Cardiac fibroblast (primary cell): ENCODE results near the gene SERPINA6.

ENCODE experiments used
- DNase-seq, 2 donors: peaks; one replicate each; pipeline versions ENCODE4 v3.0.0 to v3.0.0-alpha.2; 2010; ENCODE audit warnings: low read depth in 2 of 2
- H3K4me3 ChIP-seq, 2 donors: replicated peaks in 1 of 2; 1 replicate in 1 of 2; 2 replicates in 1 of 2; pipeline ENCODE4 v1.5.1; 2011; ENCODE audit warnings: low read depth in 2 of 2, low read length in 2 of 2, mild to moderate bottlenecking in 2 of 2, moderate library complexity in 1 of 2
- TF ChIP-seq, protein P1 (sequence below): IDR thresholded peaks from one replicate; pipeline ENCODE4 v1.5.1; 2011; ENCODE audit warnings: low read depth, mild to moderate bottlenecking, low read length, inconsistent platforms

SERPINA6 gene

DNA sequence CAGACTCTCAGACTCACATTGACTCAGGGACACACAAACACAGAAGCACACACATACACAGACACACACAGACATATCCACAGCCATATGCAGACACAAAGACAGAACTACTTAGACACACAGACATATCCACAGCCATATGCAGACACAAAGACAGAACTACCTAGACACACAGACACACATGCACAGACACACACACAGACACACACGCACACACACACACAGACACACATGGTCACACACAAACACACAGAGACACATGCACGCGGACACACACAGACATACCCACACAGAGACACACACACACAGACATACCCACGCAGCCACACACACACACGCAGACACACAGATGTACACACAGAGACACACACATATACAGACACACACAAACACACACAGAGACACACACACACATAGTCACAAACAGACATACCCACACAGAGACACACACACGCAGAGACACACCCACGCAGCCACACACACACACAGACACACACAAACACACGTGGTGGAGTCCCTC, 39.5 kb upstream of the SERPINA6 start:
- TF ChIP-seq, protein P1, sequence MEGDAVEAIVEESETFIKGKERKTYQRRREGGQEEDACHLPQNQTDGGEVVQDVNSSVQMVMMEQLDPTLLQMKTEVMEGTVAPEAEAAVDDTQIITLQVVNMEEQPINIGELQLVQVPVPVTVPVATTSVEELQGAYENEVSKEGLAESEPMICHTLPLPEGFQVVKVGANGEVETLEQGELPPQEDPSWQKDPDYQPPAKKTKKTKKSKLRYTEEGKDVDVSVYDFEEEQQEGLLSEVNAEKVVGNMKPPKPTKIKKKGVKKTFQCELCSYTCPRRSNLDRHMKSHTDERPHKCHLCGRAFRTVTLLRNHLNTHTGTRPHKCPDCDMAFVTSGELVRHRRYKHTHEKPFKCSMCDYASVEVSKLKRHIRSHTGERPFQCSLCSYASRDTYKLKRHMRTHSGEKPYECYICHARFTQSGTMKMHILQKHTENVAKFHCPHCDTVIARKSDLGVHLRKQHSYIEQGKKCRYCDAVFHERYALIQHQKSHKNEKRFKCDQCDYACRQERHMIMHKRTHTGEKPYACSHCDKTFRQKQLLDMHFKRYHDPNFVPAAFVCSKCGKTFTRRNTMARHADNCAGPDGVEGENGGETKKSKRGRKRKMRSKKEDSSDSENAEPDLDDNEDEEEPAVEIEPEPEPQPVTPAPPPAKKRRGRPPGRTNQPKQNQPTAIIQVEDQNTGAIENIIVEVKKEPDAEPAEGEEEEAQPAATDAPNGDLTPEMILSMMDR, result no peak
- H3K4me3 ChIP-seq, result no peak overlapping the region
- no peak for DNase-seq

DNA sequence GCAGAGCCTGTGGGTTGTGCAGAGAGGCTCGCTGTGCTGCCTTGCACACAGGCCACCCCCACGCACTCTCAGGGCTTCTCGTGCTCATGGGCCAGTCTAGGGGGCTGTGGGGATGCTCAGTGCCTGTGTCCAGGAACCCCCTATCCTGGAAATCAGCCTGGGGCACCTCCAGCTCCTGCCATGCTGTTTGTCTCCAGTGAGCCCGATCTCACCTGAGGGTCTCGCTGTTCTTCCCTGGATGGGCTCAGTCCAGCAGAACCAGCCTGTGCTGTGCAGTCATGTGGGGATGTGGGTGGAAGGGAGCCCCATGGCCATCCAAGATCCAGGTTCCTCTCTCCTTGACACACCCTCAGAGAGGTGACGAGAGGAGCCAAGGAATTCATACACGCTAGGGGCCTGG, 38.5 kb upstream of the SERPINA6 start:
- DNase-seq, result no peak
- H3K4me3 ChIP-seq, result no peak overlapping the region
- TF ChIP-seq, protein P1, result no peak

DNA sequence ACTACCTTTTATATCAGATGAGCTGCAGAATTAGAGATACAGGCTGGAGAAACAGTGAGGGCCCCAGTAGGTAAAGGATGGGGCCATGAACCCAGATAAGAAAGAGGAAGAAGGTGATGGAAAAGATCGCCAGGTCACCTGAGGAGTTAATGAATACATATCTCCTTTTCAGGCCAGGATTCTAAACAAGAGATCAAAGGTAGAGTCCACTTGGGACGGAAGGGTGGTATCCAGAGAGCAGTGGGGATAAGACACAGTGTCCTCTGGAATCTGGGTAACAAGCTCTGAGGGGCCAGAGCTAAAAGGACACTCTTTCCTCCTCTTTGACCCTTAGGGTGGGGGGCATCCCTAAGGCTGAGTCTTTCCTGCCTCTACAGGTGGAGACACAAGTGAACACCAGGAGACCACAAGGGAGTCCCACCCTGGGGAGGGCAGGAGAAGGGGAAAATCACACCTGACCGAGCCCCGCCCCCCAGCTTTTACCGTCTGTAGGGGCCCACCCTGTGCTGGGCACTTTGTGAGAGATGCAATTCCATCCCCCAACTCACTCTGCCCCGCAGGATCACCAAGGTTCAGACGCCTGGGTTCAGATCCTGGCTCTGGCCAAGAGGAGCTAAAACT, 37.9 kb upstream of the SERPINA6 start:
- DNase-seq, result no peak
- no peak overlapping the region for H3K4me3 ChIP-seq
- TF ChIP-seq, protein P1, result no peak

- TF ChIP-seq, protein P1, result no peak
- no peak for DNase-seq
- H3K4me3 ChIP-seq, result no peak overlapping the region
Measured at GRCh38 chr14:94357166-94357565, 34.0 kb upstream of the SERPINA6 start.

DNA sequence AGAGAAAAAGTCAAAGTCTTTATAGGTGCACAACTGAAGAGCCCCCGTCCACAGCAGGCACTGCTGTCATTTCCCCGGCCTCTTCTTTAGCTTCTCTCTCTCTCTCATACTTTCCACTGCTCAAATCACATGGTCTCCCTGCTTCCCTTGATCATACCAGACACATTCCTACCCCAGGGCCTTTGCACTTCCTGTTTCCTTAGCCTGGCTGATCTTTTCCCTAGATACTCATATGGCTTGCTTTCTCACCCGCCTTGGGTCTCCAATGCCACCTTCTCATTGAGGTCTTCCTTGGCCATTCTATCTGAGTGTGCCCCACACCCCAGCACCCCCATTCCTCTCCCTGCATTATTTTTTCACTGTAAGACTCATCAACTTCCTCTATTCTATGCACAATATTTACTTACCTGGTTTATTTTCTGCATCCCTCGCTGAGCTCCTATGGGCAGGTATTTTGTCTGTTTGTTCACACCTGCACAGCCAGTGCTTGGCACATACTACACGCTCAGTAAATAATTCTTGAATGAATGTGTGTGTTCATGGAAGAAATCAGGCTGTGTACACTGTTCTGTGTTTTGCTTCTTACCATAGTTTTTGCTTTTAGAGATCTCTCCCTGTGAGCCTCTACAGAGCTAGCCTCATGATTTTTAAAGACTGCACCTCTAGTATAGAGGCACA, 33.4 kb upstream of the SERPINA6 start:
- H3K4me3 ChIP-seq, result no peak overlapping the region
- TF ChIP-seq, protein P1, result no peak
- no peak for DNase-seq

DNA sequence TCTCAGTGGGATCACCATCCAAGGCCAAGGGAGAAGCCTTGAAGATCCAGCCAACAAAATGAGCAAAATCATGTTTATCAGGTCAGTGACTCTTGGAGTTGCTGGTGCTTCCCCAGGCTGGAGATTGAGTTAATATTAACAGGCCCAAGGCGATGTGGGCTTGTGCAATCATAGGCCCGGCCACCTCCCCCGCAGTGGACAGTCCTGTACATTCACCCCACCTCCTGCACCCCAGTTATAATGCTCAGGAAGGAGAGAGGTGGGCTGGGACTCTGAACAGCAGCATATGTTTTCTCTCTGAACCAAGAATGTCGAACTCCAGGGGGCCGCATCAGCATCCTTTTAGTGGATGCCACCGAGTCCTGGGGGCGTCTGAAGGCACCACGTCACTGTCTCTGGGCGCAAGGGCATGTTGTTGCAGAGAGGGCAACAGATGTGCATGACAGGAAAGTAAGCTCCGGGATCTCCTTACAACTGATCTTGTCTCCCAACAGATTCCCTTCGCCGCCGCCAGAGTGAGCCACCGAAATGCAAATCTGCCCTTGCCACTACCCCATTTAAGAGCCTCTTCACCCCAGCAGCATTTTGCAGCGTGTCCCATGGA, 32.2 kb upstream of the SERPINA6 start:
- DNase-seq, result peak; percentile 60 to 78
- TF ChIP-seq, protein P1, result peak; percentile 43
- no peak overlapping the region for H3K4me3 ChIP-seq
